GM18907 (cell line): ENCODE results near the gene RPP30.

ENCODE experiments used
- ATAC-seq: cut with Tn5 transposase; IDR thresholded peaks from one replicate; pipeline ENCODE4 v1.9.1; 2021; ENCODE audit warnings: mild to moderate bottlenecking, moderate library complexity; ENCODE audit not compliant: unreplicated experiment

RPP30 gene

DNA sequence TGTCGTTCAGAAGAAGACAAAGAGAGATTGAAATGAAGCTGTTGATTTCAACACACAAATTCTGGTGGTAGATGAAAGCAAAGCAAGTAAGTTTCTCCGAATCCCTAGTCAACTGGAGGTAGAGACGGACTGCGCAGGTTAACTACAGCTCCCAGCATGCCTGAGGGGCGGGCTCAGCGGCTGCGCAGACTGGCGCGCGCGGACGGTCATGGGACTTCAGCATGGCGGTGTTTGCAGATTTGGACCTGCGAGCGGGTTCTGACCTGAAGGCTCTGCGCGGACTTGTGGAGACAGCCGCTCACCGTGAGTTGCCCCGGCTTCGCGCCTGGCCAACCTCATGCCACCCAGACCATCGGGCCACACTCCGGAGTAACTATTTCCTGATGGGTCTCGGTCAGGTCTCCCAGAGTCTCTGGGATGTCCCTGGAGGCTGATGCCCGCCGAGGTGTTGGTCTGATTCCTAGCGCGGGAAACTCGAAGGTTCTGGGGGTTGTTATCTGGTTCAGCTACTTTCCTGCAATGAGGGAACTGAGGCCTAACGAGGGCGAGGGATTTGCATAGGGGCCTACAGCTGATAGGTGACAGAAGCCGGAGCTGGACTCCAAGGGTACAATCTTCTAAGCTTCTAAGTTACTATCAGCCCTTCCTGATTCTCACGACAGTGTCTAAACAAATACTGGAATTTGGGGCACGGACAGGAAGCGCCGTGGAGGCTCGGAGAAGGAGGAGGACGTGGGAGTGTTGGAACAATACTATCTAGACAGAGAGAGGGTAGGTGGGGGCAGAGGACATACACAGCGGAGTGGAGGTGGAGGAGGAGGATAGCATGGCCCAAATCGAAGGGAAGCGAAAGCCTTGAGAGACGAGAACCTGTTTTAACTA, at the start of gene RPP30:
TSS of gene RPP30 (plus strand) at position 209 of the 882 bp plus-strand sequence. CDS start at position 222, 13 bp downstream.
- peak; percentile 98 for ATAC-seq

DNA sequence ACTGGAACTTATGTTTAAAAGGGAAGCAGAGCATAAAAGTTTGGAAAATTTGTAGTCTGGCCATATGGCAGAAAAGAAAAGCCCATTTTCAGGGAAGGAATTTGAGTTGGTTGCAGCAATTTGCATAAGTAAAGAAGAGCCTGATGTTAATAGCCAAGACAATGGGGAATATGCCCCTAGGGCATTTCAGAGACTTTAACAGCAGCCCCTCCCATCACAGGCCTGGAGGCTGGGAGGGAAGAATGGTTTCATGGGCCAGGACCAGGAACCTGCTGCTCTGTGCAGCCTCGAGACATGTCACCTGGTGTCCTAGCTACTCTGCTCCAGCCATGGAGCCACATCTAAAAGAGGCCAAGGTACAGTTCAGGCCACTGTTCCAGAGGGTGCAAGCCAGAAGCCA, 49.3 kb upstream of the RPP30 start:
- ATAC-seq = no peak

DNA sequence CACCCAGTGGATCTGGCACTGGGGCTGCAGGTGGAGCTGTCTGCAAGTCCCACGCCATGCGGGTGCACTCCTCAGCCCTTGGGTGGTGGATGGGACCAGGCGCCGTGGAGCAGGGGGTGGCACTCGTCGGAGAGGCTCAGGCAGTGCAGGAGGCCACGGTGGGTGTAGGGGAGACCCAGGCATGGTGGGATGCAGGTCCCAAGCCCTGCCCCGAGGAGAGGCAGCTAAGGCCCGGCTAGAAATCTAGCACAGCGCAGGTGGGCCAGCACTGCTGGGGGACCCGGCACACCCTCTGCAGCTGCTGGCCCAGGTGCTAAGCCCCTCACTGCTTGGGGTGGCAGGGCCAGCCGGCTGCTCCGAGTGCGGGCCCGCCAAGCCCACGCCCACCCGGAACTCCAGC, 39.7 kb upstream of the RPP30 start:
- no peak for ATAC-seq

DNA sequence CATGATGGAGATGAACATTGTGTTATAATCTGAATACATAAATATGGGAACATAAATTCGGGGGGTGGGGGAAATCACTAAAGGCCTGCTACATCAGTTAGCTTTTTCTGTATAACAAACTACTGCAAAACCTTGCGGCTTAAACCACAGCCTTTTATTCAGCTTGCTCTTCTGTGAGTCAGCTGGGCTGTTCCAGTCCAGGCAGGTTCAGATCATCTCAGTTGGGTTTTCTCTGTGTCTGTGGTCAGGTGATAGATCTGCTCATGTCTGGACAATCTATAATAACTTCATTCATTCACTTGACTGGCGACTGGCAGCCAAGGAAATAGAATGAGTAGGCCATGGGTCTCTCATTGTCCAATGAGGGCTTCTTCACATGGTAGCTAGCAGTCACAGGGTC, 37.4 kb upstream of the RPP30 start:
- ATAC-seq = no peak

DNA sequence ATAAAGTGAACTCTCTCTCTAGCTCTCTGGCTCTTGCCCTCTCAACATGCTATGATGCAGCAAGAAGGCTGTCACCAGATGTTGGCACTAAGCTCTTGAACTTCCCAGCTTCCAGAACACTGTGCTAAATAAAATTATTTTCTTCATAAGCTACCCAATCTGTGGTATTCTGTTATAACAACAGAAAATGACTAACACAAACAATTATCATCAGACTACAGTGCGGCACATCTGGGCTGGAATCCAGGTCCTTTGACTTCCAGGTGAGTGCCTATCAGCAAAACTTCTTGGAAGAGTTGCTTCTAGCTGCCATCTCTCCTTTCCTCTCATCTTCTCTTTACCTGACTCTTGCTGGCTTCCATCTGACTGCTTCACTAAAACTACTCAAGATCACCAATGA, 34.3 kb upstream of the RPP30 start:
- no peak for ATAC-seq

DNA sequence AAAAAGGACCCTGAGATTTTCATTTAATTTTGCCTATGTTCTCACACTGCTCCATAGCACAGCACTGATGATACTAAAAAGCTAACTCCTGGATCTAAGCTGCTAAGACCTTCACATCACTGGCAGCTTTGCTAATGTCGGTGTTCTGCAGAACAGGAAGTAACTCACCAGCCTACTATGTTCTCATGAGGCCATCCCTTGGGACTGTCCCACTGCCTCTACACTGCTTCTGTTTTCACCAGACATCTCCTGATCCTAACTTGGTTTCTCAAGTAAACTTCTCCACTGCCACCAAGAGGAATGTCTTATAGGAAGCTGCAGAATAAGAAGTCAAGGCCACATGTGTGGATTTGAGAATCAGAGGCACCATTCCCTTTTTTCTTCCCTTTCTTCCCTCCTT, 29.0 kb upstream of the RPP30 start:
- ATAC-seq = no peak

DNA sequence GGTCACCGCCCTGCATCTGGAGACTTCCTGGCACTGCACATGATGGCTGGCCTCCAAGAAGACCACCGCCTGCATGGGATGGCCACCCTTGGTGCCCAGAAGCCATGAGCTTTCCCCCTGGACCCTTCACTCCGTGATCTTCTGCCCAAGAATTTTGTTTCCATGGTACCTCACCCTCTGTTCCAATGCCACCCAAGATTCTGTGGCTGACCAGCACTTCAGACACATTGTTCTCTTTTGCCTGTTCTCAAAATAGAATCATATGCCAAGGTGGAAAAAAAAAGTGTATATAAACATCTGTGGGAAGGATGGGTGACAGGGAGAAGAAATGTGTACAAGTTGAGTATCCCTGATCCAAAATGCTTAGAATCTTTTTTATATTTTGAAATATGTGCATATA, 26.0 kb upstream of the RPP30 start:
- ATAC-seq = no peak

DNA sequence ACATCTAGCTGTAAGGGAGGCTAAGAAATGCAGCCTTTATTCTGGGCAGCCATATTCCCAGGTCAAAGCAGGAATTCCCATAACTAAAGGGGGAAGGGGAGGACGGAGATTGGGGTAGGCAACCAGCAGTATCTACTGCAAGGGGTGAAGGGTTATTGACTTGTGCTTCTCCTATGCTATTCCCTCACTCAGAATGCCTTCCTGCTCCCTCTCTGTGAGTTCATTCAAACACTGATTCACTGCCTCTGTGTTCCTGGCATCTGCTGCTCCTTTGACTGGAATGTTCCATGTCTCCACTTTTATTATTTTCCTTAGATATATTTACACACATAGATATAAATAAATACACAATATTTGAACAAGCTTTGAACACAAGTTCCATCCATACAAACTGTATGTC, 25.0 kb upstream of the RPP30 start:
- ATAC-seq = no peak

DNA sequence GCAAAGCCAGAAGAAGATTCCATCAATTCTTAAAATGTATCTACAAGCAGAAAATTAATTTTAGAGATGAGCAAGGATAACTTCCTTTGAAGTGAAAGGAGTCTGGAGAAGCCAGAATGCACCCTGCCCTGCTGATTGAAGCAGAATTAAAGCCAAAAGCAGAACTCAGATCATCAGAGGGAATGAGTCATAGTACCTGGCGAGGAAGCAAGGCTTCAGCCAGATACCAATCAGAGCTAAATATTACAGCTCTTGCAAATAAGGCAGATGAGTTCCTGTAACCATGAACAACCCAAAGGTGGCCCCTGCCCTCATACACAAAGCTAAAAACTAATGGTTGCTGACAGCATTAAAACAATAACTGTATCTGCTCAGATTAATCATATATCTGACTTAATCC, 24.3 kb upstream of the RPP30 start:
- no peak for ATAC-seq

DNA sequence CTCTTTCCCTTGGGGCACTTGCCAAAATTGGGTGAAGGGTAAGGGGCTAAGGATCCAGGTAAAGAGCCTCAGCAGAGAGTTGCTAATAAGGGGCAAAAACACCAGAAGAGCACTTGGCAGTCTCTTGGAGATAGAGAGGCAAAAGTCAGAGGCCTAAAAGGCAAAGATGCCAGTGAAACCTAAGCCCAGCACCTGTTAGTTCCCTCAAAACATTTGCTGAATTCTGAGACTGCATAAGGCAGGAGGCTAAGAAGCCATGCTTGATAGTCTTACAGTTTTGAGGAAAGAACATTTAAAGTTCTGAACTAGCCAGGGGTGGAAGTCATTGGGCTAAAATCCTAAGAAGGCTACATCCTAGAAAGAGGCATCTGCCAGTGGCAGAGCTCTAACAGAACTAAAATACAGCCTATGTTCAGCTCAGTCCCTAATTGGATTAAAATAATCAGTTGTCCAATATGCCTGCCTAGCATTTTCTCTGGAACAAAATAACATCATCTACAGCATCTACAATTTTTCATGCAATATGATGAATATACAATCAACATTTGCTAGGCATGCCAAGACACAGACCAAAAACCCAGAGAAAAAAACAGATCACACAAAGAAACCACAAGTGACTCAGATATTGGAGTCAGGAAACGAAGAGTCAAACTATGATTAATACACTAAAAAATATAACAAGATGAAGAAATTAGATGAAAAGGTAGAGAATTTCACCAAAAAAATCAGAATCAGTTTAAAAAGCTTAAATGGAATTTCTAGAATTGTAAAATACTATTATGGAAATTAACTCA, 21.6 kb upstream of the RPP30 start:
- no peak for ATAC-seq

DNA sequence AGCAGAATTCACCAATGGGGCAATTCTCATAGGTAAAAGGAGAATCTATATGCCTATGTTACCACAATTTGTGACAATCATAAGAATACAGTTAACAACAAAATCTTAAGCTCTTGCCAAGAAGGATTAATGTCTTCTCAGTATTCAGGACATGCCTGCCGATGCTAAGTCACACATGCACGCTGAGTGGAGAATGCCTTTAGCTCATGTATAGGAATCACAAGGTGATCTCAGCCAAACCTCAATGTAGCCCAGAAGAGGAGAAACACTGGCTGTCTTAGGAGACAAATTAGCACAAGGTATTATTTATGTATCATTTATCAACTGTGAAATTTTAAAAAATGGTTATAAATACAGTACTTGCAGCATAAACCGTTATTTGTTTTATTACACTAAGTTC, 16.6 kb upstream of the RPP30 start:
- ATAC-seq = no peak

DNA sequence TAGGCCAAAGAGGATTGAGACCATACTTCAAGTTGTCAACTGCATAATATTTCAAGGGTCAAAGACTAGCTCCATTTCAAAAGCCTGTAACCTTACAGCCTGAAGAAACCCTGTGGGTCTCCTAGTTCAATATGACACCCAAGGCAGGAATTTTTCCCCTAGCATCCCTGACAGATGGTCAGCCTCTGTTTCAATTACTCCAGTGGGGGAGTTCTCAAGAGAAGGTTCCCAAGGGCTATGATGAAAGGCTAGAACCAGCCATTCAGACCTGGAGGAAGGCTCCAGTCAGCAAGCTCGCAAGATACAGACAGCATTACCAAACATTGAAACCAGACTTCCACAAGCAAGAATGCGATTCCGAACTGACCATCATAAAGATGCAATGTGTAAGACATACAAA, 15.5 kb upstream of the RPP30 start:
- ATAC-seq = no peak

DNA sequence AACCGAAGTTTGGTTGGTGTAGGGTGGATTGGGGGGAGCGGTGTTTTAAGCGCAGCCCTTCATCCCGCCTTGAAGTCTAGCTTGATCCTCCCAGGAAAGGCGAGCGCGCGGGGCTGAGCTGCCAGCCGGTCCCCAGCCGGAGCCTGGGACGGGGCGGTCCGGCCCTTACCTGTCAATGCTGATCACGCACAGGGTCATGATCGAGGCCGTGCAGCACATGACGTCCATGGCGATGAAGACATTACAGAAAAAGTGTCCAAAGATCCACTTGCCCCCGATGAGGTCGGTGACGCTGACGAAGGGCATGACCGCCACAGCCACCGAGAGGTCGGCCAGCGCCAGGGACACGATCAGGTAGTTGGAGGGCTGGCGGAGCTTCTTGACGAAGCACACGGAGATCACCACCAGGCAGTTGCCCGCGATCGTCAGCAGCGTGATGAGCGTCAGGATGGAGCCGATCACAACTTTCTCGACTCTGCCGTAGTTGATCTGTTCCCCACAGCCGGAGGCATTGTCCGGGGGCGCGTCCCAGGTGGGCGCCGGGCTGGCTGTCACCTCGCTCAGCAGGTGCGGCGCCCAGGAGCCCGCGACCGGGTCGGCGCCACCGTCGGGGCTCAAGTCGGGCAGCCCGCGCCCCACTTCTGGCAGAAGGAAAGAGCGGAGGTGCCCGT, 14.7 kb upstream of the RPP30 start:
- peak; percentile 4 for ATAC-seq

DNA sequence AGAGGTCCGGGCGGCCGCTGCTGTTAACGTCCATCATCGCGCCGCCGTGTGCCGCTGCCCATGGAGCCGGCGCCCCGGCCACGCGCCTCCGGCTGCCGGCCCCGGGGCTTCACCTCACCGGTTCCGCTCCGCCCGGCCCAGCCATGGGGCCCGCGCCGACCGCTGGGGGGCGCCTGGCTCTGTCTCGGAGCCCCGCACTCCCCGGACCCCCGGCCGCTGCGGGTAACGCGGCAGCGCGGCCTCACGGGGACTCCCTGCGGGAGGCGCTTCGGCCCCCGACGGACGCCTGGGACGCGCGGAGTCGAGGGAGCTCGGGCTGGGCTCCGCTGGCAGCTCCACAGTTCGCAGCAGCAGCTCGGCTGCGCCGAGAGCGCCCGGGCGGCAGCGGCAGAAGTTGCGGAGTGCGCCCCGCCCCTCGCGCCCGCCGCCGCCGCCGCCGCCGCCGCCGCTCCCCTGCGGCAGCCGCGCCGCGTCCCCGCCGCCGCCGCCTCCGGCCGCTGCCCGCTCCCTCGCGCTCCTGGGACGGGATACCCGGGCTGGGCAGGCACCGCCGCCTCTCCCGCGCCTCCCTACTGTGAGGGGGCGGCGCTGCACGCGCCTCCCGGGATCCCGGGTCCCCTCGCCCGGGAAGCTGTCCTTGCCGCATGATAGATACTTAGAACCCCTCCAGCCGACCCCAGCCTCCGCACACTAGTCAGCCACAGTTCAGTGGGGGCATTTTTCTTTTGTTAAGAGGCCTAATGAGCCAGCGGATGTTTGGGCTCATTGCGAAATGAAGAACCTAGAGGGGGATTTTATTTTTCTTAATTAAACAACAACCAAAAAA, 13.9 kb upstream of the RPP30 start, which contains the start of gene HTR7:
TSS of gene HTR7 (minus strand) at position 405 of the 826 bp plus-strand sequence. CDS start at position 37, 368 bp downstream.
- peak; percentile 86 for ATAC-seq

DNA sequence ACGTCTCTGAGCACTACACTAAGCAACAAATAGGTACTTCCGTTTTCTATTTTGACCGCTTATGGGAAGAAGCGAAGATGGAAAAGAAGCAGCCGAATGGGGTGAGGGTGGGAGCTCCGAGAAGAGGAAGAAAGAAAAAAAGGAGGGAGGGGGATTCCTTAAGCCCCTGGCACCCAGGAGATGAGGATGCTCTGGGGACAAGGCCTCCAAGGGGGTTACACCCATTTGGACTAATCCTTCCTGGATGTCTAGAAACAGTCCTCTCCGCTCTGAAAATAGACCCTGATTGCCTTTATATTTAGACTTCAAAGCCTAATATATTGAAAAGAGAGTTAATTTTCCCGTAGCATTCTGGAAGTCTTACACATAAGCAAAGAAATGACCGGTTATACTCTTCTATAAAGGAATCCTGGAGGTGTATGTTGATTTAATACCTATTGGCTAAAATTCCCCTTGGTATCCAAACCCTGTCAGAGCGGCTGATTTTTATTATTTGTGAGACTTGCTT, 13.3 kb upstream of the RPP30 start:
- no peak for ATAC-seq

DNA sequence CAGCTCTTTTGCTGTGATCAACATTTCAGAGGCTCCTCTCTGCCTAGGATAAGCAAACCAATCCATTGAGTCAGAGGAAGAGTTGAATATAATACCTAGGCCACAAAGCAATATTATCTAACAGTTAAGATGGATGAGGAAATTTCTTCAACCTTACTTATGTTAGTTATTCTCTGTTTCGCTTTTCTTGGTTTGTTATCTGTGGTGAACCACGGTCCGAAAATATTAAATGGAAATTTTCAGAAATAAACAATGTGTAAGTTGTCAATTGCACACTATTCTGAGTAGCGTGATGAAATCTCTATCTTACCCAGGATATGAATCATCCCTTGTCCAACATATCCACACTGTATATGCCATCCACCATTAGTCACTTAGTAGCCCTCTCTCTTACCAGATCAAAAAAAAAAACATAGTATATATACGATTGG, 12.4 kb upstream of the RPP30 start:
- no peak for ATAC-seq

DNA sequence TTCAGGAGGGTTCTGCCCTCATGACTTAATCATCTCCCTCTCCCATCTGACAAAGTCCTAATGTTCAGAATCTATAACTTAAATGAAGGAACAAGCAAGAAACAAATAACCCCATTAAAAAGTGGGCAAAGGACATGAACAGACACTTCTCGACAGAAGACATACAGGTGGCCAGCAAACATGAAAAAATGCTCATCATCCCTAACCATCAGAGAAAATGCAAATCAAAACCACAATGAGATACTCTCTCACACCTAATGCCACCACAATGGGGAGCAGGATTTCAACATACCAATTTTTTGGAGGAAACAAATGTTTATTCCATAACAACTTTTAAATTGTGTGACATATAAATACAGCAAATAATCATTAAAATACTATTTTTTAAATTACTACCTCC, 11.0 kb upstream of the RPP30 start:
- no peak for ATAC-seq

DNA sequence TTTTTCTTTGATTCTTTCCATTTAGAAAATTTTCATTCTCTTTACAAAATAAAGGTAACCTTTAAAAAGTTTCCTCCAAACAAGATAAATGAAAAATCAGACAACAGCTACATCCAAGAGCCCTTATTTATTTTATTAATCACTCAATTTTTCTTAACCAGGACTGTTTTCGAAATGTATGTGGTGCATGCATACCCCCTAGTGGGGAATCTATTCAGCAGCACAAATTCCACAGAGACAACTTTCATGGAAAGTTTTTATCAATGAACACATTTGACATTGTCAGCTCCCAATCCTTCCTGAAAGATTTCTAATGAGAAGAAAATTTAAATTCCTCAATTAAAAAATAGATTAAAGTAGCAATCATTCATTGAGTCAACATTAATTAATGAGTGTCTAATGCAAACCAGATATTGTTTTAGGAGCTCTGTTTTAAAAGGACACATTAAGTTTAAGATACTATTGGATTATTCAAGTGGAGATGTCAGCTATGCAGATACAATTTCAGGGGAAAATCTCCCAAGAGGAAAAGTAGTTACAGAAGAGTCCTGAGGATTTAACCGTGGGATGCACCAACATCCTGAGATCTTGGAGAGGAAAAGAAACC, 8.8 kb upstream of the RPP30 start:
- ATAC-seq = no peak

DNA sequence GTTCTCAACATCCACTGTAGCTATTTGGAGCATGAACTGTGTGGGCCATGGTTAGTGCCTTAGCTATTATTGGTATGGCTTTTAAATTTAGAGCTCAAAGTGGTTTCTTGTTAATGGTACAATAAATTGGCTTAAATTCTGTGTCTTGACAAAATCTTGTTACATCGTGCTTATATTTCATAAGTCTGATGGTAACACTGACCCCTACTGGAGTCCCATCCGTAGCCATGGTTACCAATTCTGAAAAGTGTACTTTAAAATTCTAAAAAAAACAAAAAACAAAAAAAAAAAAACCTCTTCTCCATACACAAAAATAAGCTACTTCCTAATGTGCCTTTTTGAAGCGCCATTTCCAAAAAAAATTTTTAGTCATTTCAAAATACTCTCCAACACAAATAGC, 6.4 kb upstream of the RPP30 start:
- no peak for ATAC-seq

DNA sequence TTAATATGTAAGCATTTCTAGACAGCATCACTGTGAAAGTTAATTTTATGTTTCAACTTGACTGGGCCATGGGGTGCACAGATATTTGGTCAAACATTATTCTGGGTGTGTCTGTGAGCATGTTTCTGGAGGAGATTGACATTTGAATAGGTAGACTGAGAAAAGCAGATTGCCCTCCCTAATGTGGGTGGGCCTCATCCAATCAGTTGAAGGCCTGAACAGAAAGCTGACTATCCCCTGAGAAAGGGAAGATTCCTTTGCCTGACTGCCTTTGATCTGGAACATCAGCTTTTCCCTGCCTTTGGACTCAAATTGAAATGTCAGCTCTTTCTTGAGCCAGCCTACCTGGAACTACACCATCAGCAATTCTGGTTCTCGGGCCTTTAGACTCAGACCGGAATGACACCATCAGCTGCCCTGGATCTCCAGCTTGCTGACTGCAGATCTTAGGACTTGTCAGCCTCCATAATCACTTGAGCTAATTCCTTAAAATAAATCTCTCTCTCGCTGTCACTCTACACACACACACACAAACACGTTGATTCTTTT, 5.7 kb upstream of the RPP30 start:
- ATAC-seq = no peak
